Esophagus muscularis mucosa (tissue), 4 donors: ENCODE results near the gene REG4. TPM values are rescaled to one million over a fixed set of nuclear protein-coding genes. Genes with fewer than 3 reads are reported as not detected.

Source experiments
- DNase-seq: peaks from one replicate; pipeline ENCODE4 v3.0.0-alpha.2; 2017; ENCODE audit errors: extremely low spot score
- H3K27ac ChIP-seq, 4 donors: fragments of 200-600 bp; sonication (generic); replicated peaks in 1 of 4; 1 replicate in 3 of 4; 2 replicates in 1 of 4; pipeline ENCODE4 v1.5.1; 2016 to 2019; ENCODE audit warnings: mild to moderate bottlenecking in 1 of 4
- H3K27me3 ChIP-seq, 4 donors: fragments of 200-600 bp; sonication (generic); one replicate each; pipeline versions ENCODE4 v1.5.1 to v1.6.0; 2016 to 2019
- H3K36me3 ChIP-seq, 4 donors: fragments of 200-600 bp; sonication (generic); one replicate each; pipeline ENCODE4 v1.5.1; 2016 to 2019
- H3K4me1 ChIP-seq, 4 donors: fragments of 200-600 bp; sonication (generic); one replicate each; pipeline ENCODE4 v1.5.1; 2016 to 2019
- H3K4me3 ChIP-seq, 4 donors: fragments of 200-600 bp; sonication (generic); 1 replicate in 2 of 4; 2 replicates in 2 of 4; pipeline ENCODE4 v1.5.1; 2016 to 2019; ENCODE audit warnings: mild to moderate bottlenecking in 4 of 4, moderate library complexity in 1 of 4
- H3K9me3 ChIP-seq, 4 donors: fragments of 200-600 bp; sonication (generic); 1 replicate in 3 of 4; 2 replicates in 1 of 4; pipeline ENCODE4 v1.5.1; 2016 to 2019
- EP300 ChIP-seq: sonication (generic); formaldehyde crosslinking; IDR thresholded peaks from one replicate; pipeline ENCODE4 v1.6.1; 2017; ENCODE audit warnings: antibody characterized with exemption
- POLR2A ChIP-seq: fragments of 450-650 bp; IDR thresholded peaks from one replicate; pipeline ENCODE4 v1.6.1; 2017; ENCODE audit warnings: antibody characterized with exemption, moderate library complexity, mild to moderate bottlenecking, low read depth
- POLR2AphosphoS5 ChIP-seq, 2 donors: sonication (generic); formaldehyde crosslinking; IDR thresholded peaks; one replicate each; pipeline ENCODE4 v1.6.1; 2017; ENCODE audit warnings: antibody characterized with exemption in 2 of 2
- WGBS: methylation state at CpG from one replicate; pipeline ENCODE4 v1.1.5; 2018; 5-methylcytosine and 5-hydroxymethylcytosine counted together
- intact Hi-C: fragments of 100-400 bp; cut with DNase I; formaldehyde crosslinking; loops from one replicate; pipeline ENCODE4 v1.15.1; 2023
- total RNA-seq, 4 donors: library from RNA; depleted of rRNA; stranded (reverse); fragments of >200 nt; gene quantifications; one replicate each; pipeline versions ENCODE4 v1.1.0 to v1.2.1, GENCODE V29; 2016
- TF ChIP-seq, protein P1 (sequence below), 3 experiments: fragments of 200-600 bp in 2 of 3; fragments of 450-650 bp in 1 of 3; sonication (generic) in 2 of 3; IDR thresholded peaks; one replicate each; pipeline ENCODE4 v1.5.1; 2017 to 2019; ENCODE audit warnings: antibody characterized with exemption in 3 of 3, mild to moderate bottlenecking in 2 of 3, moderate library complexity in 1 of 3

Gene REG4
- total RNA-seq, 4 donors from 2014 or later: not detected

GRCh38 chr1:119795261-119796200 is 15.7 kb downstream of the REG4 start:
- H3K9me3 ChIP-seq: no peaks in the 10 kb centered on the region
- H3K4me1 ChIP-seq: peaks cover 0 to 30% (median 24%) of the 10 kb centered on the region in 4 donors
- H3K27ac ChIP-seq: peak overlapping the region in 3 of 4 donors; percentile 18 to 40 (median 38)
- WGBS: 54% methylated on average over 7 of the region's 9 CpGs
- no peak overlapping the region for H3K4me3 ChIP-seq
- H3K36me3 ChIP-seq: no peaks in the 10 kb centered on the region
- no peaks in the 10 kb centered on the region for H3K27me3 ChIP-seq
- peak; percentile 57 for DNase-seq
- TF ChIP-seq POLR2A (no peak), POLR2AphosphoS5 (IDR thresholded peaks at IDR 0.05) (no peak)
- intact Hi-C loops: no loop called here

GRCh38 chr1:119794876-119795240 is 16.4 kb downstream of the REG4 start:
- WGBS: 38% methylated on average over 3 of the region's 3 CpGs
- intact Hi-C loops: no loop called here
- Histone ChIP-seq H3K36me3 (no peaks in the 10 kb centered on the region), H3K9me3 (no peaks in the 10 kb centered on the region), H3K27ac (peak overlapping the region in 2 of 4 donors; percentile 38 to 40), H3K27me3 (no peaks in the 10 kb centered on the region), H3K4me3 (no peak overlapping the region), H3K4me1 (peaks cover 0 to 31% (median 25%) of the 10 kb centered on the region in 4 donors)
- peak; percentile 64 for DNase-seq
- TF ChIP-seq, protein P1, sequence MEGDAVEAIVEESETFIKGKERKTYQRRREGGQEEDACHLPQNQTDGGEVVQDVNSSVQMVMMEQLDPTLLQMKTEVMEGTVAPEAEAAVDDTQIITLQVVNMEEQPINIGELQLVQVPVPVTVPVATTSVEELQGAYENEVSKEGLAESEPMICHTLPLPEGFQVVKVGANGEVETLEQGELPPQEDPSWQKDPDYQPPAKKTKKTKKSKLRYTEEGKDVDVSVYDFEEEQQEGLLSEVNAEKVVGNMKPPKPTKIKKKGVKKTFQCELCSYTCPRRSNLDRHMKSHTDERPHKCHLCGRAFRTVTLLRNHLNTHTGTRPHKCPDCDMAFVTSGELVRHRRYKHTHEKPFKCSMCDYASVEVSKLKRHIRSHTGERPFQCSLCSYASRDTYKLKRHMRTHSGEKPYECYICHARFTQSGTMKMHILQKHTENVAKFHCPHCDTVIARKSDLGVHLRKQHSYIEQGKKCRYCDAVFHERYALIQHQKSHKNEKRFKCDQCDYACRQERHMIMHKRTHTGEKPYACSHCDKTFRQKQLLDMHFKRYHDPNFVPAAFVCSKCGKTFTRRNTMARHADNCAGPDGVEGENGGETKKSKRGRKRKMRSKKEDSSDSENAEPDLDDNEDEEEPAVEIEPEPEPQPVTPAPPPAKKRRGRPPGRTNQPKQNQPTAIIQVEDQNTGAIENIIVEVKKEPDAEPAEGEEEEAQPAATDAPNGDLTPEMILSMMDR (IDR thresholded peaks at IDR 0.05): no peak
- TF ChIP-seq EP300 (no peak), POLR2A (no peak), POLR2AphosphoS5 (IDR thresholded peaks at IDR 0.05) (no peak)

DNA sequence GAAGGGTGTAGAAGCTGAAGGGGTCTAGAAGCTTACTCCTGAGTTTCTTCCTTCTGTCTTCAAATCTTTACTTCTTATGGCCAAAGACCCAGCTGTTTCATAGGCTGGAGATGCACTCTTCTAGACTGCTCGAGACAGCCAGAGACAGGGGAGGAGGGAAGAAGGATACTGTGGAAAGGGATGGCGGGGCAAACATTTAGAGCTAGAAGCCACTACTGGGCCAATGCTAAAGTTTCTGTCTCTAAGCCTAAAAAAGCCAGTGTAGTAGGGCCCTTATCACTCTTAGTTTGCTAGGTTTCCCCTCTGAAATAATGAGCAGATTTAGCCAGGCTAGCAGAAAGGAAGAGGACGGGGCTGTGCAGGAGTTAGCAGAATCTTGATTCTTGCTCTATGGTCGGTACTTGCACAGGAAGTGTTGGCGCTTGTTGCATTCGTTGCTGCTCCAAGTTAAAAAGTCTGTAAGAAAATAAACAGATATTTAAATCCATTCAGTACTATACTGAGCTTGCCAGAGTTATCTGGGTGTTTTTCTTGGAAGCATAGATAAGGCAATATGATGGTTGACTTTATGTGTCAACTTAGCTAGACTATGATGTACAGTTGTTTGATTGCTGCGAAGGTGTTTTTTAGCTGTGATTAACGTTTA is 16.9 kb downstream of the REG4 start:
- TF ChIP-seq, protein P1 (IDR thresholded peaks at IDR 0.05): no peak
- TF ChIP-seq EP300 (no peak), POLR2AphosphoS5 (IDR thresholded peaks at IDR 0.05) (no peak), POLR2A (no peak)
- intact Hi-C loops: no loop called here
- Histone ChIP-seq H3K27me3 (no peaks in the 10 kb centered on the region), H3K4me3 (no peak overlapping the region), H3K36me3 (no peaks in the 10 kb centered on the region), H3K9me3 (no peaks in the 10 kb centered on the region), H3K27ac (peak overlapping the region in 2 of 4 donors; percentile 38 to 40), H3K4me1 (peaks cover 0 to 31% (median 25%) of the 10 kb centered on the region in 4 donors)
- peak; percentile 86 for DNase-seq
- WGBS: 35% methylated on average over 8 of the region's 8 CpGs

DNA sequence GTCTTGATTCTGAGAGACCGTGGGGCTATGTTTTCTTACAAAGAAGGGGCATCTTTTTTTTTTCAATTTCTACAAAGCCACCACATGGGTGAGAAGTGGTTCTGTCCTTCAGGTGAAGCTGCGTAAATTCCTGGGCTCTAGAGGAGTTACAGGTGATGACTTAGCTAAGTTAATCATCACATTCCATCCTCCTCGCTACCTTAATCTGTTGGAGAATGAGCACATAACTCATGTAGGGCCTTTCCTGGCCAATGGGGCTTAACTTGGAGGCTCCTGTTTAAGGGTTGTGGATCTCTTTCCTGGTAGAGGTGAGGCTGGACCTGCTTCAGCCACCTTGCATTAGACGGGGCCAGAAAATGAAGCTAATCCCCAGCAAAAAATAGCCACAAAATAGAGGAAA is 19.9 kb downstream of the REG4 start:
- peaks cover 0 to 38% (median 25%) of the 10 kb centered on the region in 4 donors for H3K4me1 ChIP-seq
- WGBS: 98% methylated on average over 4 of the region's 4 CpGs

More for the DNA sequence above, 19.9 kb downstream of the REG4 start:
- intact Hi-C loops: no loop called here
- peak; percentile 29 for DNase-seq
- H3K27ac ChIP-seq: no peak overlapping the region
- no peaks in the 10 kb centered on the region for H3K27me3 ChIP-seq
- TF ChIP-seq EP300 (no peak), POLR2AphosphoS5 (IDR thresholded peaks at IDR 0.05) (no peak), POLR2A (no peak)
- TF ChIP-seq, protein P1 (IDR thresholded peaks at IDR 0.05): no peak
- no peaks in the 10 kb centered on the region for H3K36me3 ChIP-seq
- H3K9me3 ChIP-seq: no peaks in the 10 kb centered on the region
- H3K4me3 ChIP-seq: no peak overlapping the region
